Measurements from ENCODE around the gene RPS6KA2.

DNA sequence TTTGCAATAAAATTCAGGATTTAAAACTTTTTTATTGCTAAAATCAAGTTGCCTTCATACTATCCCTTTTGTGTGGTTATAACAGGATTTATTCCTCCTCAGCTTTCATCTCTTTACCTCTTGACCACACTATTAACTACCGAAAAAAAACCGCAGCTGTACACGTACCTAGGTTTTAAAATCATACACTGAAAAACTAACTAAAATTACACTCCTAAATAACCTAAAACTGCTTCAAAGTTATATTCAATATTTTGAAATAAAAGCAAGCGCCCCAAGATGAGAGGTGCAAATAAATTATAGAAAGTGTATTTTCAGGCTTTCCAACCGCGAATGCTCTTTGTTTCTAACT lies 245.7 kb downstream of the RPS6KA2 start:
- TF ChIP-seq CTCF (conservative IDR thresholded peaks at IDR 0.05), result no peak
- no peak for TF ChIP-seq EZH2 (IDR thresholded peaks at IDR 0.05; ENCODE audit: low read depth)
